ENCODE data around the gene BMPR2. TPM values are rescaled to one million over a fixed set of nuclear protein-coding genes. Genes with fewer than 3 reads are reported as not detected.
A peak's percentile ranks its signal among the peaks of the same experiment; 100 is the strongest.

The BMPR2 gene
- total and polyA plus RNA-seq, 2 donors (not counting 1 experiment from before 2014, with no cell fraction given), result 3.1 to 24.6 TPM

DNA sequence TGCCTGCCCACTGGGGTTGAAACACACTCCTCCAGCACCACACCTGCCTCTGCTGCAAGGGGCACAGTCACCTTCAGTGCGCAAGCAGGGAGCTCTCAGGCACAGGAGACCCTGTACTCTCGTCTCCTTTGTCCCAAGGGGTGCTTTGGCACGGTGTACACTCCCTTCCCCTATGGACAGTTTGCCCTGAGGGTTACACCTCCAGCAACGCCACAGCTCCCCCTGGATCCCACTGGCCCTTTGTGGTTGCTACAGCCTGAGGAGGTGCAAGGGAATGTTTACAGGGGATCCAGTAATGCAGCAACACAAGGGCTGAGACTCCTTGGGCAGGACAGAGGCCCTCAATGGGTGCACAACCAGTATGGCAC, 213.4 kb downstream of the BMPR2 start:
- Histone ChIP-seq H3K4me3 (ENCODE audit: control extremely low read depth in 1 of 5, extremely low read depth in 1 of 5, insufficient read depth in 1 of 5, low read depth in 2 of 5, low read length in 4 of 5) (no peak overlapping the region), H3K4me2 (replicated peaks; ENCODE audit: low read depth, low read length, poor library complexity, severe bottlenecking) (no peak overlapping the region), H4K20me1 (ENCODE audit: control insufficient read depth, insufficient read depth, low read length, poor library complexity, severe bottlenecking) (no peaks in the 10 kb centered on the region), H3K9me3 (ENCODE audit: control extremely low read depth in 1 of 3, control insufficient read depth in 2 of 3, insufficient read depth in 1 of 3, low read length in 2 of 3) (peaks cover 0 to 3% (median 0%) of the 10 kb centered on the region in 3 donors), H3K79me2 (ENCODE audit: control insufficient read depth, insufficient read depth, low read length) (peaks cover 8% of the 10 kb centered on the region), H3K4me1 (ENCODE audit: control insufficient read depth in 2 of 2, insufficient read depth in 2 of 2, low read length in 2 of 2) (peaks cover 9 to 12% of the 10 kb centered on the region in 2 donors), H2AFZ (ENCODE audit: insufficient read depth, low read depth, low read length, poor library complexity, severe bottlenecking) (peak overlapping the region; percentile 24), H3K36me3 (replicated peaks in 1 of 2; ENCODE audit: control extremely low read depth in 1 of 2, control insufficient read depth in 1 of 2, extremely low read depth in 1 of 2, insufficient read depth in 2 of 2, low read length in 1 of 2) (no peaks in the 10 kb centered on the region), H3K27me3 (replicated peaks in 1 of 4; ENCODE audit: control extremely low read depth in 1 of 4, control insufficient read depth in 3 of 4, insufficient read depth in 4 of 4, low read length in 3 of 4) (no peaks in the 10 kb centered on the region), H3K27ac (ENCODE audit: low read length in 2 of 2) (no peak overlapping the region), H3K9ac (ENCODE audit: low read length) (no peak overlapping the region)
- ChIA-PET POLR2A (interaction anchor here (0.7 to 2.1 kb wide), 2 partner anchors 45 to 307 kb away, joined by 3 to 12 read pairs; partner anchors contain the start of gene FAM117B), CTCF (interaction anchor here (0.6 to 6.7 kb wide), 32 partner anchors 9 to 648 kb away, joined by 3 to 103 read pairs (median 9); partner anchors contain the start of genes FAM117B and ICA1L)
- Mint-ChIP-seq H3K4me3 (no peak overlapping the region), H3K4me1 (peaks cover 24% of the 10 kb centered on the region), H3K27ac (no peak overlapping the region), H3K9me3 (ENCODE audit: insufficient read depth) (no peaks in the 10 kb centered on the region), H3K27me3 (no peaks in the 10 kb centered on the region)
- DNase-seq (no peak), ATAC-seq (ENCODE audit: low read depth) (no peak)
- no peak for TF ChIP-seq EZH2 (IDR thresholded peaks at IDR 0.05; ENCODE audit: borderline replicate concordance, insufficient read depth, low read depth, low read length, poor library complexity, severe bottlenecking)
- TF ChIP-seq, protein P1, sequence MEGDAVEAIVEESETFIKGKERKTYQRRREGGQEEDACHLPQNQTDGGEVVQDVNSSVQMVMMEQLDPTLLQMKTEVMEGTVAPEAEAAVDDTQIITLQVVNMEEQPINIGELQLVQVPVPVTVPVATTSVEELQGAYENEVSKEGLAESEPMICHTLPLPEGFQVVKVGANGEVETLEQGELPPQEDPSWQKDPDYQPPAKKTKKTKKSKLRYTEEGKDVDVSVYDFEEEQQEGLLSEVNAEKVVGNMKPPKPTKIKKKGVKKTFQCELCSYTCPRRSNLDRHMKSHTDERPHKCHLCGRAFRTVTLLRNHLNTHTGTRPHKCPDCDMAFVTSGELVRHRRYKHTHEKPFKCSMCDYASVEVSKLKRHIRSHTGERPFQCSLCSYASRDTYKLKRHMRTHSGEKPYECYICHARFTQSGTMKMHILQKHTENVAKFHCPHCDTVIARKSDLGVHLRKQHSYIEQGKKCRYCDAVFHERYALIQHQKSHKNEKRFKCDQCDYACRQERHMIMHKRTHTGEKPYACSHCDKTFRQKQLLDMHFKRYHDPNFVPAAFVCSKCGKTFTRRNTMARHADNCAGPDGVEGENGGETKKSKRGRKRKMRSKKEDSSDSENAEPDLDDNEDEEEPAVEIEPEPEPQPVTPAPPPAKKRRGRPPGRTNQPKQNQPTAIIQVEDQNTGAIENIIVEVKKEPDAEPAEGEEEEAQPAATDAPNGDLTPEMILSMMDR (IDR thresholded peaks at IDR 0.05), result no peak
- WGBS (ENCODE audit: insufficient coverage), result 100% methylated on average over 3 of the region's 4 CpGs
- intact Hi-C loops (cut with micrococcal nuclease), result loop anchor here (5.0 kb wide), 2 partner anchors 173 to 323 kb away; partner anchors contain the start of genes CARF and WDR12

DNA sequence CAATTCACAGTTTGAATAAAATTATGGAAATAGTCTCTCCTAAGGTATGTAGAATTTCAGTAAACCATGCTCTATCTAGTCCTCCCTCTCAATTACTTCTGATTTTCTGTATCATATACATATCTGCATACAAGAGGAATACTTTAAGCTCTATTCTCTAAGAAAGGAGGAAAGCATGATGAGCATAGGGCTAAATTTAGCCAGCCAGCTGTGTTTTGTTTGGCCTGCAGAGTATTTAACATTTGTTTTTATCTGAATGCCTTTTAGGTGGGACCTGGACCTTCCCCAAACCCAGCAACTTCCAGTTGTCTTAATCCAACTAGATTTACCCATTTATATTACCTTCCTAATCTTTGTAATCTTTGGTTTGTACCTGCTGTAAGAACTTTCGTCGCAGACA, 216.4 kb downstream of the BMPR2 start:
- no peaks in the 10 kb centered on the region for H3K36me3 ChIP-seq (replicated peaks in 1 of 2; ENCODE audit: control extremely low read depth in 1 of 2, control insufficient read depth in 1 of 2, extremely low read depth in 1 of 2, insufficient read depth in 2 of 2, low read length in 1 of 2)
- H3K4me2 ChIP-seq (replicated peaks; ENCODE audit: low read depth, low read length, poor library complexity, severe bottlenecking), result no peak overlapping the region
- ATAC-seq (ENCODE audit: low read depth) (no peak), DNase-seq (no peak)
- no peak overlapping the region for H2AFZ ChIP-seq (ENCODE audit: insufficient read depth, low read depth, low read length, poor library complexity, severe bottlenecking)
- peaks cover 0 to 3% (median 0%) of the 10 kb centered on the region in 3 donors for H3K9me3 ChIP-seq (ENCODE audit: control extremely low read depth in 1 of 3, control insufficient read depth in 2 of 3, insufficient read depth in 1 of 3, low read length in 2 of 3)
- no peak overlapping the region for H3K27ac ChIP-seq (ENCODE audit: low read length in 2 of 2)
- no peak overlapping the region for H3K4me3 ChIP-seq (ENCODE audit: control extremely low read depth in 1 of 5, extremely low read depth in 1 of 5, insufficient read depth in 1 of 5, low read depth in 2 of 5, low read length in 4 of 5)
- Mint-ChIP-seq H3K4me3 (no peak overlapping the region), H3K9me3 (ENCODE audit: insufficient read depth) (no peaks in the 10 kb centered on the region), H3K27me3 (no peaks in the 10 kb centered on the region), H3K27ac (no peak overlapping the region), H3K4me1 (peaks cover 27% of the 10 kb centered on the region)
- peaks cover 8% of the 10 kb centered on the region for H3K79me2 ChIP-seq (ENCODE audit: control insufficient read depth, insufficient read depth, low read length)
- POLR2A ChIA-PET, result no interaction called here
- intact Hi-C loops (cut with micrococcal nuclease), result no loop called here
- no peaks in the 10 kb centered on the region for H3K27me3 ChIP-seq (replicated peaks in 1 of 4; ENCODE audit: control extremely low read depth in 1 of 4, control insufficient read depth in 3 of 4, insufficient read depth in 4 of 4, low read length in 3 of 4)
- H3K9ac ChIP-seq (ENCODE audit: low read length), result no peak overlapping the region
- TF ChIP-seq, protein P1 (IDR thresholded peaks at IDR 0.05), result no peak
- no peak for TF ChIP-seq EZH2 (IDR thresholded peaks at IDR 0.05; ENCODE audit: borderline replicate concordance, insufficient read depth, low read depth, low read length, poor library complexity, severe bottlenecking)
- peaks cover 9 to 12% of the 10 kb centered on the region in 2 donors for H3K4me1 ChIP-seq (ENCODE audit: control insufficient read depth in 2 of 2, insufficient read depth in 2 of 2, low read length in 2 of 2)
- 93% methylated on average over 2 of the region's 2 CpGs for WGBS (ENCODE audit: insufficient coverage)
- no peaks in the 10 kb centered on the region for H4K20me1 ChIP-seq (ENCODE audit: control insufficient read depth, insufficient read depth, low read length, poor library complexity, severe bottlenecking)
- CTCF ChIA-PET, result interaction anchor here (0.7 to 6.7 kb wide), 6 partner anchors 10 to 276 kb away, joined by 3 to 103 read pairs (median 4); partner anchors contain the start of gene ICA1L
